SK-N-SH treated with all-trans-retinoic acid at 6 μM for 48 hours (cell line): ENCODE results near the gene TXN.

Source experiments
- ATAC-seq: fragments of 200-7000 bp; cut with Tn5 transposase; 3 replicates; pipeline ENCODE4 v1.9.1; 2020; ENCODE audit warnings: mild to moderate bottlenecking, moderate library complexity
- ARNTL ChIP-seq: fragments of 450-650 bp; formaldehyde crosslinking; IDR thresholded peaks from 2 replicates; pipeline ENCODE4 v1.5.0; 2020; ENCODE audit warnings: low read depth, mild to moderate bottlenecking, moderate library complexity, borderline replicate concordance
- BACH2 ChIP-seq: fragments of 250-450 bp; sonication (Bioruptor Pico); IDR thresholded peaks from 2 replicates; pipeline ENCODE4 v1.9.0; 2021; ENCODE audit warnings: mild to moderate bottlenecking, borderline replicate concordance
- CSDC2 ChIP-seq: fragments of 250-450 bp; sonication (Bioruptor Pico); IDR thresholded peaks from 2 replicates; pipeline ENCODE4 v1.5.0; 2020; ENCODE audit warnings: mild to moderate bottlenecking, moderate library complexity
- GLIS3 ChIP-seq: fragments of 250-450 bp; sonication (Bioruptor Pico); IDR thresholded peaks from 2 replicates; pipeline ENCODE4 v1.5.0; 2020; ENCODE audit warnings: mild to moderate bottlenecking, moderate library complexity
- ISL1 ChIP-seq: fragments of 250-450 bp; sonication (Bioruptor Pico); IDR thresholded peaks from 2 replicates; pipeline ENCODE4 v2.1.2; 2022; ENCODE audit warnings: mild to moderate bottlenecking, moderate library complexity
- OSR1 ChIP-seq: fragments of 250-450 bp; sonication (Bioruptor Pico); IDR thresholded peaks from 2 replicates; pipeline ENCODE4 v1.8.0; 2022; ENCODE audit warnings: moderate library complexity, mild to moderate bottlenecking, inconsistent platforms
- PPARA ChIP-seq: fragments of 250-450 bp; sonication (Bioruptor Pico); IDR thresholded peaks from 2 replicates; pipeline ENCODE4 v1.5.0; 2020; ENCODE audit warnings: mild to moderate bottlenecking, borderline replicate concordance
- RARB ChIP-seq: fragments of 250-450 bp; sonication (Bioruptor Pico); IDR thresholded peaks from 2 replicates; pipeline ENCODE4 v1.8.0; 2021; ENCODE audit warnings: mild to moderate bottlenecking, moderate library complexity
- SNAI2 ChIP-seq: fragments of 250-450 bp; sonication (Bioruptor Pico); IDR thresholded peaks from 2 replicates; pipeline ENCODE4 v1.5.0; 2020; ENCODE audit warnings: mild to moderate bottlenecking, moderate library complexity
- TCF4 ChIP-seq: fragments of 250-450 bp; sonication (Bioruptor Pico); IDR thresholded peaks from 2 replicates; pipeline ENCODE4 v1.8.0; 2021; ENCODE audit warnings: mild to moderate bottlenecking, moderate library complexity, borderline replicate concordance
- TOX ChIP-seq: fragments of 250-450 bp; sonication (Bioruptor Pico); IDR thresholded peaks from 2 replicates; pipeline ENCODE4 v1.8.0; 2021; ENCODE audit warnings: mild to moderate bottlenecking, moderate library complexity, borderline replicate concordance
- ZFP3 ChIP-seq: fragments of 250-450 bp; sonication (Bioruptor Pico); IDR thresholded peaks from 2 replicates; pipeline ENCODE4 v1.5.0; 2020; ENCODE audit warnings: mild to moderate bottlenecking, moderate library complexity
- ZFP30 ChIP-seq: fragments of 450-650 bp; formaldehyde crosslinking; IDR thresholded peaks from 2 replicates; pipeline ENCODE4 v1.5.0; 2022; ENCODE audit warnings: mild to moderate bottlenecking, moderate library complexity
- ZNF565 ChIP-seq: fragments of 450-650 bp; formaldehyde crosslinking; conservative IDR thresholded peaks from 2 replicates; pipeline ENCODE4 v1.5.0; 2020; ENCODE audit warnings: low read depth, mild to moderate bottlenecking, moderate library complexity
- ZNF70 ChIP-seq: fragments of 450-650 bp; formaldehyde crosslinking; IDR thresholded peaks from 2 replicates; pipeline ENCODE4 v1.5.0; 2020; ENCODE audit warnings: mild to moderate bottlenecking, moderate library complexity
- ZNF8 ChIP-seq: fragments of 450-650 bp; formaldehyde crosslinking; IDR thresholded peaks from 2 replicates; pipeline ENCODE4 v1.5.0; 2020; ENCODE audit warnings: mild to moderate bottlenecking, moderate library complexity
- TF ChIP-seq, protein P1 (sequence below): fragments of 250-450 bp; sonication (Bioruptor Pico); IDR thresholded peaks from 2 replicates; pipeline ENCODE4 v1.8.0; 2020; ENCODE audit warnings: mild to moderate bottlenecking, moderate library complexity, borderline replicate concordance
- TF ChIP-seq, protein P2 (sequence below): fragments of 250-450 bp; sonication (Bioruptor Pico); IDR thresholded peaks from 2 replicates; pipeline ENCODE4 v1.8.0; 2021; ENCODE audit warnings: low read depth, mild to moderate bottlenecking, moderate library complexity, borderline replicate concordance
- TF ChIP-seq, protein P3 (sequence below): fragments of 250-450 bp; sonication (Bioruptor Pico); IDR thresholded peaks from 2 replicates; pipeline ENCODE4 v1.5.1; 2021; ENCODE audit warnings: mild to moderate bottlenecking, moderate library complexity
- TF ChIP-seq, protein P4 (sequence below): fragments of 250-450 bp; sonication (Bioruptor Pico); IDR thresholded peaks from 2 replicates; pipeline ENCODE4 v1.5.1; 2020; ENCODE audit warnings: low read depth, mild to moderate bottlenecking, moderate library complexity
- TF ChIP-seq, protein P5 (sequence below): fragments of 250-450 bp; sonication (Bioruptor Pico); IDR thresholded peaks from 2 replicates; pipeline ENCODE4 v1.5.0; 2020; ENCODE audit warnings: mild to moderate bottlenecking, moderate library complexity

Gene TXN

DNA sequence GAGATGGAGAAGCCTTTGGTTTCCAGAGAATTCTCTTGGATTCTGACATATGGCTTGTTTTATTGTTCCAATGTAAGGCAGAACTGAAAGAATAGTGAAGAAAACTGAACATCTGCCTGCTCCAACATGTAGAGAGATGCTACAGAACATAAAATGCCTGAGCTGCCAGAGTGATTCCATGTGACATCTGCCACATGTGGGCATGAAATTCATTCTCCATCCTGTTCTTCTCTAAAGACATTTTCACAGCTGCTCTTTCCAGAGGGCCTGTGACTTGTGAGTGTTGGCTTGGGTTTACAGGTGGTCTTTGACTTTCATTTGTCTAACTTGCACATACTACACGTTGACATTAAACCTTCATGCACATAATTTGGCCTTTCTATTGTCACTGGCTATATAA lies 33.7 kb upstream of the TXN start:
- no peak for ATAC-seq
- TF ChIP-seq, protein P1, sequence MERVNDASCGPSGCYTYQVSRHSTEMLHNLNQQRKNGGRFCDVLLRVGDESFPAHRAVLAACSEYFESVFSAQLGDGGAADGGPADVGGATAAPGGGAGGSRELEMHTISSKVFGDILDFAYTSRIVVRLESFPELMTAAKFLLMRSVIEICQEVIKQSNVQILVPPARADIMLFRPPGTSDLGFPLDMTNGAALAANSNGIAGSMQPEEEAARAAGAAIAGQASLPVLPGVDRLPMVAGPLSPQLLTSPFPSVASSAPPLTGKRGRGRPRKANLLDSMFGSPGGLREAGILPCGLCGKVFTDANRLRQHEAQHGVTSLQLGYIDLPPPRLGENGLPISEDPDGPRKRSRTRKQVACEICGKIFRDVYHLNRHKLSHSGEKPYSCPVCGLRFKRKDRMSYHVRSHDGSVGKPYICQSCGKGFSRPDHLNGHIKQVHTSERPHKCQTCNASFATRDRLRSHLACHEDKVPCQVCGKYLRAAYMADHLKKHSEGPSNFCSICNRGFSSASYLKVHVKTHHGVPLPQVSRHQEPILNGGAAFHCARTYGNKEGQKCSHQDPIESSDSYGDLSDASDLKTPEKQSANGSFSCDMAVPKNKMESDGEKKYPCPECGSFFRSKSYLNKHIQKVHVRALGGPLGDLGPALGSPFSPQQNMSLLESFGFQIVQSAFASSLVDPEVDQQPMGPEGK (CRISPR knock-in tag), result no peak
- TF ChIP-seq PPARA (CRISPR knock-in tag) (no peak), CSDC2 (CRISPR knock-in tag) (no peak)

DNA sequence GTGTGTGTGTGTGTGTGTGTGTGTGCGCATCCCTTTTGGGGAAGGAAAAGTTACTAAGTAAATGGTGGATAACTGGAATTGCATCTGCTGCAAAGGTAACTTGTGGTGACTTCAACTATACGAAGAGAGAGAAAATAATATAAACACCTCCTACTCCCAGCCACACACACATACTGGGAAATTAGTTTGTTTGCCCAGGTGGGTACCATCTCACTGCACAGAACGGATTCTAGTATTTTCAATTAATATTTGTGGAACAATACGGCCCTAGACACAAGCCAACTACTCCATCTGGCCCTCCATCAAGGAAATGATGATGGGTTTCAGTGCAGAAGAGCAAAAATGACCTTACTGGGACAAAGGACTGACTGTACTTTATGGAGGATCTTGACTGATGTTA lies 32.2 kb upstream of the TXN start:
- ATAC-seq, result no peak
- TF ChIP-seq ZNF565 (CRISPR knock-in tag) (no peak), ZFP30 (CRISPR knock-in tag) (no peak), CSDC2 (CRISPR knock-in tag) (no peak), ZFP3 (CRISPR knock-in tag) (no peak), ARNTL (CRISPR knock-in tag) (no peak), GLIS3 (no peak), ZNF8 (CRISPR knock-in tag) (no peak), TOX (CRISPR knock-in tag) (no peak), OSR1 (CRISPR knock-in tag) (no peak), PPARA (CRISPR knock-in tag) (no peak), SNAI2 (no peak), ISL1 (CRISPR knock-in tag) (no peak), ZNF70 (CRISPR knock-in tag) (no peak), BACH2 (CRISPR knock-in tag) (no peak)
- TF ChIP-seq, protein P2, sequence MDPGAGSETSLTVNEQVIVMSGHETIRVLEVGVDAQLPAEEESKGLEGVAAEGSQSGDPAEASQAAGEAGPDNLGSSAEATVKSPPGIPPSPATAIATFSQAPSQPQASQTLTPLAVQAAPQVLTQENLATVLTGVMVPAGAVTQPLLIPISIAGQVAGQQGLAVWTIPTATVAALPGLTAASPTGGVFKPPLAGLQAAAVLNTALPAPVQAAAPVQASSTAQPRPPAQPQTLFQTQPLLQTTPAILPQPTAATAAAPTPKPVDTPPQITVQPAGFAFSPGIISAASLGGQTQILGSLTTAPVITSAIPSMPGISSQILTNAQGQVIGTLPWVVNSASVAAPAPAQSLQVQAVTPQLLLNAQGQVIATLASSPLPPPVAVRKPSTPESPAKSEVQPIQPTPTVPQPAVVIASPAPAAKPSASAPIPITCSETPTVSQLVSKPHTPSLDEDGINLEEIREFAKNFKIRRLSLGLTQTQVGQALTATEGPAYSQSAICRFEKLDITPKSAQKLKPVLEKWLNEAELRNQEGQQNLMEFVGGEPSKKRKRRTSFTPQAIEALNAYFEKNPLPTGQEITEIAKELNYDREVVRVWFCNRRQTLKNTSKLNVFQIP, result no peak
- TF ChIP-seq, protein P3, sequence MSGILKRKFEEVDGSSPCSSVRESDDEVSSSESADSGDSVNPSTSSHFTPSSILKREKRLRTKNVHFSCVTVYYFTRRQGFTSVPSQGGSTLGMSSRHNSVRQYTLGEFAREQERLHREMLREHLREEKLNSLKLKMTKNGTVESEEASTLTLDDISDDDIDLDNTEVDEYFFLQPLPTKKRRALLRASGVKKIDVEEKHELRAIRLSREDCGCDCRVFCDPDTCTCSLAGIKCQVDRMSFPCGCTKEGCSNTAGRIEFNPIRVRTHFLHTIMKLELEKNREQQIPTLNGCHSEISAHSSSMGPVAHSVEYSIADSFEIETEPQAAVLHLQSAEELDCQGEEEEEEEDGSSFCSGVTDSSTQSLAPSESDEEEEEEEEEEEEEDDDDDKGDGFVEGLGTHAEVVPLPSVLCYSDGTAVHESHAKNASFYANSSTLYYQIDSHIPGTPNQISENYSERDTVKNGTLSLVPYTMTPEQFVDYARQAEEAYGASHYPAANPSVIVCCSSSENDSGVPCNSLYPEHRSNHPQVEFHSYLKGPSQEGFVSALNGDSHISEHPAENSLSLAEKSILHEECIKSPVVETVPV (CRISPR knock-in tag), result no peak
- TF ChIP-seq, protein P4, sequence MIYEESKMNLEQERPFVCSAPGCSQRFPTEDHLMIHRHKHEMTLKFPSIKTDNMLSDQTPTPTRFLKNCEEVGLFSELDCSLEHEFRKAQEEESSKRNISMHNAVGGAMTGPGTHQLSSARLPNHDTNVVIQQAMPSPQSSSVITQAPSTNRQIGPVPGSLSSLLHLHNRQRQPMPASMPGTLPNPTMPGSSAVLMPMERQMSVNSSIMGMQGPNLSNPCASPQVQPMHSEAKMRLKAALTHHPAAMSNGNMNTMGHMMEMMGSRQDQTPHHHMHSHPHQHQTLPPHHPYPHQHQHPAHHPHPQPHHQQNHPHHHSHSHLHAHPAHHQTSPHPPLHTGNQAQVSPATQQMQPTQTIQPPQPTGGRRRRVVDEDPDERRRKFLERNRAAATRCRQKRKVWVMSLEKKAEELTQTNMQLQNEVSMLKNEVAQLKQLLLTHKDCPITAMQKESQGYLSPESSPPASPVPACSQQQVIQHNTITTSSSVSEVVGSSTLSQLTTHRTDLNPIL, result no peak
- TF ChIP-seq, protein P1 (CRISPR knock-in tag), result no peak
- TF ChIP-seq, protein P5, sequence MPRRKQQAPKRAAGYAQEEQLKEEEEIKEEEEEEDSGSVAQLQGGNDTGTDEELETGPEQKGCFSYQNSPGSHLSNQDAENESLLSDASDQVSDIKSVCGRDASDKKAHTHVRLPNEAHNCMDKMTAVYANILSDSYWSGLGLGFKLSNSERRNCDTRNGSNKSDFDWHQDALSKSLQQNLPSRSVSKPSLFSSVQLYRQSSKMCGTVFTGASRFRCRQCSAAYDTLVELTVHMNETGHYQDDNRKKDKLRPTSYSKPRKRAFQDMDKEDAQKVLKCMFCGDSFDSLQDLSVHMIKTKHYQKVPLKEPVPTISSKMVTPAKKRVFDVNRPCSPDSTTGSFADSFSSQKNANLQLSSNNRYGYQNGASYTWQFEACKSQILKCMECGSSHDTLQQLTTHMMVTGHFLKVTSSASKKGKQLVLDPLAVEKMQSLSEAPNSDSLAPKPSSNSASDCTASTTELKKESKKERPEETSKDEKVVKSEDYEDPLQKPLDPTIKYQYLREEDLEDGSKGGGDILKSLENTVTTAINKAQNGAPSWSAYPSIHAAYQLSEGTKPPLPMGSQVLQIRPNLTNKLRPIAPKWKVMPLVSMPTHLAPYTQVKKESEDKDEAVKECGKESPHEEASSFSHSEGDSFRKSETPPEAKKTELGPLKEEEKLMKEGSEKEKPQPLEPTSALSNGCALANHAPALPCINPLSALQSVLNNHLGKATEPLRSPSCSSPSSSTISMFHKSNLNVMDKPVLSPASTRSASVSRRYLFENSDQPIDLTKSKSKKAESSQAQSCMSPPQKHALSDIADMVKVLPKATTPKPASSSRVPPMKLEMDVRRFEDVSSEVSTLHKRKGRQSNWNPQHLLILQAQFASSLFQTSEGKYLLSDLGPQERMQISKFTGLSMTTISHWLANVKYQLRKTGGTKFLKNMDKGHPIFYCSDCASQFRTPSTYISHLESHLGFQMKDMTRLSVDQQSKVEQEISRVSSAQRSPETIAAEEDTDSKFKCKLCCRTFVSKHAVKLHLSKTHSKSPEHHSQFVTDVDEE (CRISPR knock-in tag), result no peak

DNA sequence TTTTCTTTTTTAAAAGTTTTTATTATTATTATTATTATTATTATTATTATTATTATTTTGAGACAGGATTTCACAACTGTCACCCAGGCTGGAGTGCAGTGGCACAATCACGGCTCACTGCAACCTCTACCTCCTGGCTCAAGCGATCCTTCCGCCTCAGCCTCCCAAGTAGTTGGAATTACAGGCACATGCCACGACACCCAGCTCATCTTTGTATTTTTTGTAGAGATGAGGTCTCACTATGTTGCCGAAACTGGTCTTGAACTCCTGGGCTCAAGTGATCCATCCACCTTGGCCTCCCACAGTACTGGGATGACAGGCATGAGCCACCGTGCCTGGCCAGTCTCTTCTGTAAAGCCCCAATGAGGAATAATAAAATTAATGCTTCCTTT lies 31.0 kb upstream of the TXN start:
- ATAC-seq, result no peak
- TF ChIP-seq ZNF70 (CRISPR knock-in tag) (no peak), BACH2 (CRISPR knock-in tag) (no peak), RARB (CRISPR knock-in tag) (no peak), TCF4 (no peak), ZFP3 (CRISPR knock-in tag) (no peak), ZFP30 (CRISPR knock-in tag) (no peak), PPARA (CRISPR knock-in tag) (no peak)
- TF ChIP-seq, protein P5 (CRISPR knock-in tag), result no peak
- TF ChIP-seq, protein P1 (CRISPR knock-in tag), result no peak
